ENCODE data around the gene PBXIP1.

- TF ChIP-seq CTCF (optimal IDR thresholded peaks at IDR 0.05 in 1 of 3, IDR thresholded peaks at IDR 0.05 in 1 of 3, conservative IDR thresholded peaks at IDR 0.05 in 1 of 3; ENCODE audit: extremely low read depth in 1 of 3, insufficient read depth in 2 of 3, low read length in 3 of 3) (no peak), EZH2 (IDR thresholded peaks at IDR 0.05; ENCODE audit: low read length) (no peak)
These were observed 48.6 kb upstream of the PBXIP1 start for GRCh38 chr1:155004352-155005075.
